Ovary (tissue), 3 donors: ENCODE results near the gene ZNF296.

Experiments used
- POLR2A ChIP-seq: fragments of 450-650 bp; IDR thresholded peaks from one replicate; pipeline ENCODE4 v1.6.1; 2017; ENCODE audit warnings: antibody characterized with exemption, mild to moderate bottlenecking, moderate library complexity
- TF ChIP-seq, protein P1 (sequence below), 3 donors: fragments of 450-650 bp in 2 of 3; fragments of 200-600 bp in 1 of 3; IDR thresholded peaks; one replicate each; pipeline versions ENCODE4 v1.5.1 to v1.8.0; 2016 to 2022; ENCODE audit warnings: antibody characterized with exemption in 3 of 3, mild to moderate bottlenecking in 1 of 3
- donor health status: DM: no; HTN: no; CAD: no.

GRCh38 chr19:45030825-45031224 is 45.5 kb downstream of the ZNF296 start:
- TF ChIP-seq, protein P1, sequence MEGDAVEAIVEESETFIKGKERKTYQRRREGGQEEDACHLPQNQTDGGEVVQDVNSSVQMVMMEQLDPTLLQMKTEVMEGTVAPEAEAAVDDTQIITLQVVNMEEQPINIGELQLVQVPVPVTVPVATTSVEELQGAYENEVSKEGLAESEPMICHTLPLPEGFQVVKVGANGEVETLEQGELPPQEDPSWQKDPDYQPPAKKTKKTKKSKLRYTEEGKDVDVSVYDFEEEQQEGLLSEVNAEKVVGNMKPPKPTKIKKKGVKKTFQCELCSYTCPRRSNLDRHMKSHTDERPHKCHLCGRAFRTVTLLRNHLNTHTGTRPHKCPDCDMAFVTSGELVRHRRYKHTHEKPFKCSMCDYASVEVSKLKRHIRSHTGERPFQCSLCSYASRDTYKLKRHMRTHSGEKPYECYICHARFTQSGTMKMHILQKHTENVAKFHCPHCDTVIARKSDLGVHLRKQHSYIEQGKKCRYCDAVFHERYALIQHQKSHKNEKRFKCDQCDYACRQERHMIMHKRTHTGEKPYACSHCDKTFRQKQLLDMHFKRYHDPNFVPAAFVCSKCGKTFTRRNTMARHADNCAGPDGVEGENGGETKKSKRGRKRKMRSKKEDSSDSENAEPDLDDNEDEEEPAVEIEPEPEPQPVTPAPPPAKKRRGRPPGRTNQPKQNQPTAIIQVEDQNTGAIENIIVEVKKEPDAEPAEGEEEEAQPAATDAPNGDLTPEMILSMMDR (IDR thresholded peaks at IDR 0.05): no peak
- no peak for TF ChIP-seq POLR2A
